GM12892 (cell line): ENCODE data around the gene ATXN7L2.

Experiments
- POLR2A ChIP-seq: IDR thresholded peaks from 2 replicates; pipeline ENCODE4 v1.6.1; 2011; ENCODE audit warnings: low read depth, low read length, control low read depth
- TAF1 ChIP-seq: IDR thresholded peaks from 2 replicates; pipeline ENCODE4 v1.6.1; 2011; ENCODE audit warnings: low read depth, mild to moderate bottlenecking, control low read depth, low read length, borderline replicate concordance

GRCh38 chr1:109484519-109484975, 842 bp downstream of the ATXN7L2 start:
- no peak for TF ChIP-seq POLR2A
- TF ChIP-seq TAF1 = no peak
